Astrocyte of the spinal cord (primary cell): ENCODE measurements around the gene THSD1.

Experiments used
- DNase-seq: peaks from one replicate; pipeline ENCODE4 v3.0.0; 2011; ENCODE audit warnings: low read depth, low spot score
- H3K4me3 ChIP-seq: 2 replicates; pipeline ENCODE4 v1.5.1; 2011; ENCODE audit warnings: low read depth, mild to moderate bottlenecking, low read length, moderate library complexity
- in situ Hi-C: cut with HindIII; loops from 2 replicates; pipeline ENCODE4 v1.10.0; 2017; ENCODE audit warnings: low sequenced_read_pairs
- TF ChIP-seq, protein P1 (sequence below): IDR thresholded peaks from 2 replicates; pipeline ENCODE4 v1.5.1; 2012; ENCODE audit warnings: low read depth, mild to moderate bottlenecking, low read length, inconsistent platforms

The THSD1 gene

DNA sequence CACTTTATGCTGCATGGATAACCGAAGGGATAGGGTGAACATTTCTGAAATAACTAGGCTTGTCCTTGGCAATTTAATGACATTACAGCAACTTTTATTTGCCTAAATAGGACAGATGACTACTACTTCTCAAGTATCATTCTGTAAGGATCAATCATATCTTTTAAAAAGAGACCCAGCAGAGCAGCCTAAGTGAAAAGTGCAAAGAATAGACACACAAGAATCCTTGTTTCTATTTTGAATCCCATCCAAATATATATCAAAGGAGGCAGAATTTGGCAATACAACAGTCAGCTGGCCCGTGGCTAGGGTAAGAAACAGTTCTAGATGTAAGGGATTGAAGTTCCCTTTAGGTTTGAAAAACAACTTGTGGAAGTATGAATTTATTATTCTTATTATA is 6.9 kb downstream of the THSD1 start:
- TF ChIP-seq, protein P1, sequence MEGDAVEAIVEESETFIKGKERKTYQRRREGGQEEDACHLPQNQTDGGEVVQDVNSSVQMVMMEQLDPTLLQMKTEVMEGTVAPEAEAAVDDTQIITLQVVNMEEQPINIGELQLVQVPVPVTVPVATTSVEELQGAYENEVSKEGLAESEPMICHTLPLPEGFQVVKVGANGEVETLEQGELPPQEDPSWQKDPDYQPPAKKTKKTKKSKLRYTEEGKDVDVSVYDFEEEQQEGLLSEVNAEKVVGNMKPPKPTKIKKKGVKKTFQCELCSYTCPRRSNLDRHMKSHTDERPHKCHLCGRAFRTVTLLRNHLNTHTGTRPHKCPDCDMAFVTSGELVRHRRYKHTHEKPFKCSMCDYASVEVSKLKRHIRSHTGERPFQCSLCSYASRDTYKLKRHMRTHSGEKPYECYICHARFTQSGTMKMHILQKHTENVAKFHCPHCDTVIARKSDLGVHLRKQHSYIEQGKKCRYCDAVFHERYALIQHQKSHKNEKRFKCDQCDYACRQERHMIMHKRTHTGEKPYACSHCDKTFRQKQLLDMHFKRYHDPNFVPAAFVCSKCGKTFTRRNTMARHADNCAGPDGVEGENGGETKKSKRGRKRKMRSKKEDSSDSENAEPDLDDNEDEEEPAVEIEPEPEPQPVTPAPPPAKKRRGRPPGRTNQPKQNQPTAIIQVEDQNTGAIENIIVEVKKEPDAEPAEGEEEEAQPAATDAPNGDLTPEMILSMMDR: no peak
- in situ Hi-C loops: no loop called here
- H3K4me3 ChIP-seq: no peak overlapping the region
- DNase-seq: no peak

DNA sequence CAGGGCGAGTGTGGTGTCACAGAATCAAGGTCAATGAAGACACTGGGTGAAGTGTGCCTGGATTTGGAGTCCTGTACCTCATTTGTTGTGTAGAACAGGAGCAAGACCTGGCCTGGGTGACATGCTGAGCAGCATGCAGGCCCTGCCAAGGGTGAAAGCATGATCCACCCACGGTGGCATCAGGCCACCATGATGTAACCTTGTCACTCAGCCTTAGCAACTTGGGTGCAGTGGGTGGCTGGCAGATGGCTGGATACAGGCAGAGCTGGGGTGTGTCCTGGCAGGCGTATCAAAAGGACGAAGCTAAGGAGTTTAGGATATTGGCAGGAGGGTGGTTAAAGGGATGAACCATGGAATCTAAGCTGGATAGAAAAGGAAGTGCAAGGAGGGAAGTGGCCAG is 10.3 kb downstream of the THSD1 start:
- in situ Hi-C loops: no loop called here
- TF ChIP-seq, protein P1: no peak
- no peak overlapping the region for H3K4me3 ChIP-seq
- no peak for DNase-seq

DNA sequence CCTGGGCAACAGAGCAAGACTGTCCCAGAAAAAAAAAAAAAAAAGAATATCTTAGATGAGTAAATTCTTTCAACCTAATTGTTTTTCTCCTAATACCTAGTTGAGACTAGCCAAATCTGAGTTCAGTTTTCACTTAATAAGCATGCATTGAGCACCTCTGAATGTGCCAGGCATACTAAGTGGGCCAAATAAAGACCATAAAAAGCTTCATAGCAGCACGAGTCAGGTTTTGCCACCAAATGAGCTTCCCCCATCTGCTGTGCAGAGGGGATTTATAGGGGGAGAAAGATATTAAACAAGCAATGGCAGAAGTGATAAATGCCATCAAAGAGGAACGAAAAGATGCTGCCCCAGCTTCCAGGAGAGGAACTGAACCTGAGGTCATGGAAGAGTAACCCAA is 11.4 kb downstream of the THSD1 start:
- TF ChIP-seq, protein P1: no peak
- in situ Hi-C loops: no loop called here
- H3K4me3 ChIP-seq: no peak overlapping the region
- no peak for DNase-seq

DNA sequence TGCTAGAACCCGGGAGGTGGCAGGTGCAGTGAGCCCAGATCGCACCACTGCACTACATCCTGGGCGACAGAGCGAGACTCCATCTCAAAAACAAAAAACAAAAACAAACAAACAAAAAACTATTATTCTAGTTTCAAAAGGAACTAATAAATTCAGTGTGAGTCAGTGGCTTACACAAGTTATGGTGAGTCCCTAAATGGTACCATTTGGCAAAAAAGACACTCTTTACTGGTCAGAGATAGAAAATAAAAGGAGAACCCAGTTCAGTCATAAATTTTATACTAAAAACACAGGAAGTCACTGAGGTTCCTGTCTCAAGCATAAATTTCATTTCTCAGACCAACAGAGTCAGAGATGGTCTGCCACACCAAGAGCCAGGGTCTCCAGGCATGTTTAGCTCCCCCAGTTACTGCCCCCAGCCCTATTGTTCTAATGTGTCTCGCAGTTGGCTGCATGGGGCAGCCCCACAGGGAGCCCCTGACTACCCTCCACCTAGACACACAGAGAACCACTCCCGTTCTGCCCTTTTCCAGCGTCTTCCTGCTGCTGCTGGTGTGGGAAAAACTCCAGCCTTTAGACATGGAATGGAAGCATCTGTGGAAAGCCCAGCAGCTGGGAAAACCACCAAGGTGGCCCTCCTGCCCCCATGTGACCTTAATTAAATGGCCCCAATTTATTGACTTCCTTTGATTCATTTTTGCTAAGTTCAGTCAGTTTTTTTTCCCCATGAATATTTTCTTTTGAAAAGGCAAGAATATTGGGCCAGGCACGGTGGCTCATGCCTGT is 12.2 kb downstream of the THSD1 start:
- TF ChIP-seq, protein P1: no peak
- no peak for DNase-seq
- in situ Hi-C loops: no loop called here
- no peak overlapping the region for H3K4me3 ChIP-seq

DNA sequence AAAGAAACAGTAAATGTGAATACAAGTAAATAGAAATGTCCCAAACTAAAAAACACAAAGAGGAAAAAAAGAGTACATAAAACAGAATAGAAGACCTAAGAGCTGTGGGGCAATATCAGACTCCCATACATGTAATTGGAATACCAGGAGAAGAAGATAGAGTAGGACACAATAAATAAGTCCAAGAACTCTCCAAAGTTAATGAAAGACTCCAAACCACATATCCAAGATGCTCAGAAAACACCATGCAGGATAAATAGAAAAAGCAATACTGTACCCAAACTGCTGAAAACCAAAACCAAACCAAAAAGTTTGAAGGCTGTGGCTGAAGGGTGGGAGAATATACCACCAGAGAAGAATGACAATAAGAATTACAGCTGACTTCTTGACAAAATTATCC is 18.3 kb downstream of the THSD1 start:
- H3K4me3 ChIP-seq: no peak overlapping the region
- in situ Hi-C loops: no loop called here
- TF ChIP-seq, protein P1: no peak
- DNase-seq: no peak

DNA sequence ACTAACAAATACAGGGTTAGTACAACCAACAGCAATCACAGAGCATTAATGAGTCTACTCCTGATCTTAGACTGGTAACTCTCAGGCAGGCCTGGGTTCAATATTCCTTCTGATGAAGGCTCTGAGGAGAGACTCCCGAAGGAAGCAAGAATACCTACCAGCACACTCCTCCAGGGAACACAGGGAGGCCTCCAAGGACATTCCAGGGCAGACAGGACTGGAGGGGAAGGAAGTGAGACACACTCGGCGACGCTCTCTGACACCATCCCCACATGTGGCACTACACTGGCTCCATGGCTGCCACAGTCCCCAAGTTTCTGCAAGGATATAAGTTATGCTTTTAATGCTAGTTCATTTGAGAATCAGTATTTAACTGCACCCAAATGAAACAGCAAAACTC is 20.1 kb downstream of the THSD1 start:
- H3K4me3 ChIP-seq: no peak overlapping the region
- TF ChIP-seq, protein P1: no peak
- in situ Hi-C loops: no loop called here
- no peak for DNase-seq
